ENCODE results near the gene BARHL1.

DNA sequence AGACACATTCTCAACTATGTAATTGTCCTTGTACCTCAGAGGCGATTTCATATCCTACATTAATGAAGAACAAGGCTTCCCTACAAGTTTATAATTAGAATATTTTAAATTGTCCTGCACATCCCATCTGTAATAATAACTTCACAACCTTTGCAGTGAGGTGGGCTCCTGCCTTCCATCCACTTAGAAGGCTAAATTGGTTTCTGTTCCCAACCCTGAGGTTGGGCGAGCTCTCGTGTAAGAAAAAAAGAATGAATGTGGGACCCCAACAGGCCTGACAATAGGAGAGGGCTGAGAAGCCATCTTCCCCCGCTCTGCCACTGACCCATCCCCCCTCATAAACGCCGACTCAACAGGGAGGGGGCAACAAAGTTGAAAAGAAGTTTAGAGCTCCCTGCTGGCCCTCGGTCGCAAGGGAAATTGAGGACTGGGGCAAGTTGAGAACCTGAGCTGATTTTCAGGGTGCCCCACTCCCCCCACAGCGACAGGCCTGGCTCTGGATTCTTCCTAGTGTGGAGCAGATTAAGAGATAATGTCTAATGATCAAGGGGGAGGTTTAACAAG lies 9.4 kb downstream of the BARHL1 start:
- TF ChIP-seq CTCF (IDR thresholded peaks at IDR 0.05) (no peak), EZH2phosphoT487 (IDR thresholded peaks at IDR 0.05) (no peak)

Measured in neural progenitor cell (in vitro differentiated cells).